Body of pancreas (tissue), 4 donors: ENCODE measurements around the gene CAPN5. TPM values are rescaled to one million over a fixed set of nuclear protein-coding genes. Genes with fewer than 3 reads are reported as not detected.

Source experiments
- ATAC-seq: fragments of 150-250 bp; one replicate; pipeline ENCODE4 v1.9.1; 2016
- DNase-seq, 4 donors: peaks; one replicate each; pipeline ENCODE4 v3.0.0-alpha.2; 2019
- H3K27ac ChIP-seq, 4 donors: fragments of 200-600 bp; sonication (generic); 1 replicate in 3 of 4; 2 replicates in 1 of 4; pipeline versions ENCODE4 v1.5.1 to v1.6.1; 2016 to 2019; ENCODE audit warnings: mild to moderate bottlenecking in 1 of 4, mixed read lengths in 1 of 4, moderate library complexity in 1 of 4
- H3K27me3 ChIP-seq, 2 donors: fragments of 200-600 bp; sonication (generic); one replicate each; pipeline ENCODE4 v1.6.0; 2016; ENCODE audit warnings: mild to moderate bottlenecking in 1 of 2
- H3K36me3 ChIP-seq, 2 donors: fragments of 200-600 bp; sonication (generic); replicated peaks in 1 of 2; 2 replicates each; pipeline ENCODE4 v1.5.1; 2016; ENCODE audit warnings: low read depth in 2 of 2; ENCODE audit not compliant: insufficient read depth in 1 of 2
- H3K4me1 ChIP-seq: fragments of 200-600 bp; sonication (generic); one replicate; pipeline ENCODE4 v1.6.0; 2016
- H3K4me3 ChIP-seq, 2 donors: fragments of 200-600 bp; sonication (generic); 1 replicate in 1 of 2; 2 replicates in 1 of 2; pipeline ENCODE4 v1.5.1; 2016 to 2019
- H3K9me3 ChIP-seq, 3 donors: fragments of 200-600 bp; sonication (generic); 1 replicate in 2 of 3; 2 replicates in 1 of 3; pipeline ENCODE4 v1.5.1; 2016
- POLR2A ChIP-seq, 3 donors: fragments of 450-650 bp; IDR thresholded peaks; one replicate each; pipeline ENCODE4 v1.6.1; 2016; ENCODE audit warnings: antibody characterized with exemption in 3 of 3, mild to moderate bottlenecking in 2 of 3
- WGBS, 2 donors: methylation state at CpG; one replicate each; pipeline ENCODE4 v1.1.5; 2017; 5-methylcytosine and 5-hydroxymethylcytosine counted together
- intact Hi-C: fragments of 100-400 bp; cut with DNase I; formaldehyde crosslinking; loops from one replicate; pipeline ENCODE4 v1.15.1; 2023
- total RNA-seq, 2 donors: library from RNA; depleted of rRNA; stranded (reverse); fragments of >200 nt; gene quantifications; one replicate each; pipeline ENCODE4 v1.1.0, GENCODE V29; 2016
- TF ChIP-seq, protein P1 (sequence below), 7 experiments: fragments of 450-650 bp in 4 of 7; fragments of 200-600 bp in 3 of 7; sonication (generic) in 3 of 7; IDR thresholded peaks; one replicate each; pipeline ENCODE4 v1.5.1; 2016 to 2019; ENCODE audit warnings: antibody characterized with exemption in 7 of 7

The CAPN5 gene
- total RNA-seq, 2 donors from 2014 or later: 7.8 to 13.8 TPM

DNA sequence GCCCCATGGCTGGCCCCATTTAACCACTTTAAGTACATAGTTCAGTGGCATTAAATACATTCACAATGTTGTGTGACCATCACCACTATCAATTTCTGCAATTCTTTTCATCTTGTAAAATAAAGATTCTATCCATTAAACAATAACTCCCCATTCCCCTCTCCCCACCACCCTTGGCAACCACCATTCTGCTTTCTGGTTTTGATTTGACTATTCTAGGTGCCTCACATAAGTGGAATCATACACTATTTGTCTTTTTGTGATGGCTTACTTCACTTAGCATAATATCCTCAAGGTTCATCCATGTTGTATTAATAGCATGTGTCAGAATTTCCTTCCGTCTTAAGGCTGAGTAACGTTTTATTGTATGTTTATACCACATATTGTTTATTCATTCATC lies 68.3 kb downstream of the CAPN5 start:
- H3K4me3 ChIP-seq: no peak overlapping the region
- H3K9me3 ChIP-seq: no peaks in the 10 kb centered on the region
- TF ChIP-seq, protein P1, sequence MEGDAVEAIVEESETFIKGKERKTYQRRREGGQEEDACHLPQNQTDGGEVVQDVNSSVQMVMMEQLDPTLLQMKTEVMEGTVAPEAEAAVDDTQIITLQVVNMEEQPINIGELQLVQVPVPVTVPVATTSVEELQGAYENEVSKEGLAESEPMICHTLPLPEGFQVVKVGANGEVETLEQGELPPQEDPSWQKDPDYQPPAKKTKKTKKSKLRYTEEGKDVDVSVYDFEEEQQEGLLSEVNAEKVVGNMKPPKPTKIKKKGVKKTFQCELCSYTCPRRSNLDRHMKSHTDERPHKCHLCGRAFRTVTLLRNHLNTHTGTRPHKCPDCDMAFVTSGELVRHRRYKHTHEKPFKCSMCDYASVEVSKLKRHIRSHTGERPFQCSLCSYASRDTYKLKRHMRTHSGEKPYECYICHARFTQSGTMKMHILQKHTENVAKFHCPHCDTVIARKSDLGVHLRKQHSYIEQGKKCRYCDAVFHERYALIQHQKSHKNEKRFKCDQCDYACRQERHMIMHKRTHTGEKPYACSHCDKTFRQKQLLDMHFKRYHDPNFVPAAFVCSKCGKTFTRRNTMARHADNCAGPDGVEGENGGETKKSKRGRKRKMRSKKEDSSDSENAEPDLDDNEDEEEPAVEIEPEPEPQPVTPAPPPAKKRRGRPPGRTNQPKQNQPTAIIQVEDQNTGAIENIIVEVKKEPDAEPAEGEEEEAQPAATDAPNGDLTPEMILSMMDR (IDR thresholded peaks at IDR 0.05): no peak
- no peak for TF ChIP-seq POLR2A (IDR thresholded peaks at IDR 0.05)
- ATAC-seq (no peak), DNase-seq (no peak)
- H3K4me1 ChIP-seq: peaks cover 20% of the 10 kb centered on the region
- intact Hi-C loops: no loop called here
- no peaks in the 10 kb centered on the region for H3K36me3 ChIP-seq
- 17 to 41% methylated on average over 1 to 2 of the region's 2 CpGs for WGBS, 2 donors
- H3K27ac ChIP-seq: no peak overlapping the region
- no peaks in the 10 kb centered on the region for H3K27me3 ChIP-seq

DNA sequence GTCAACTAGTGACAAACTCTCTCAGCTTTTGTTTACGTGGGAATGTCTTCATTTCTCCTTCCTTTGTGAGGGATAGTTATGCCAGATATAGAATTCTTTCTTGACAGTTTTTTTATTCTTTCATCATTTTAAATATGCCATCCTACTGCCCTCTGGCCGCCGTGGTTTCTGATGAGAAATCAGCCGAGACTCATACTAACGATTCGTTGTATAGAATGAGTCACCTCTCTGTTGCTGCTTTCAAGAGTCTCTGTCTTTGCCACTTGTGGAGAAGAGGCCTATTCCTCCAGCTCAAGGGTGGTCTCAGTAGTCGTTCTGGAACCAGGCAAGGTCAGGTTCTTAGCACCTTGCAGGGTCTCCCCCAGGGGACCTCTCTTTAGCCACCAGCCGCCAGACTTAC lies 69.3 kb downstream of the CAPN5 start:
- no peak for DNase-seq
- H3K9me3 ChIP-seq: no peaks in the 10 kb centered on the region
- H3K36me3 ChIP-seq: no peaks in the 10 kb centered on the region
- H3K4me3 ChIP-seq: no peak overlapping the region
- WGBS, 2 donors: 80 to 83% methylated on average over 8 of the region's 8 CpGs
- H3K27me3 ChIP-seq: no peaks in the 10 kb centered on the region
- no peak for TF ChIP-seq POLR2A (IDR thresholded peaks at IDR 0.05)
- TF ChIP-seq, protein P1 (IDR thresholded peaks at IDR 0.05): no peak
- intact Hi-C loops: no loop called here
- peaks cover 20% of the 10 kb centered on the region for H3K4me1 ChIP-seq
- no peak overlapping the region for H3K27ac ChIP-seq
- no peak for ATAC-seq

- TF ChIP-seq, protein P1 (IDR thresholded peaks at IDR 0.05): no peak
- no peak for TF ChIP-seq POLR2A (IDR thresholded peaks at IDR 0.05)
- DNase-seq (no peak), ATAC-seq (no peak)
- 71 to 76% methylated on average over 12 of the region's 12 CpGs for WGBS, 2 donors
- Histone ChIP-seq H3K4me3 (no peak overlapping the region), H3K27ac (no peak overlapping the region), H3K9me3 (no peaks in the 10 kb centered on the region), H3K36me3 (no peaks in the 10 kb centered on the region), H3K4me1 (peaks cover 17% of the 10 kb centered on the region), H3K27me3 (no peaks in the 10 kb centered on the region)
- intact Hi-C loops: no loop called here
These were observed 70.1 kb downstream of the CAPN5 start for GRCh38 chr11:77136784-77137420.

DNA sequence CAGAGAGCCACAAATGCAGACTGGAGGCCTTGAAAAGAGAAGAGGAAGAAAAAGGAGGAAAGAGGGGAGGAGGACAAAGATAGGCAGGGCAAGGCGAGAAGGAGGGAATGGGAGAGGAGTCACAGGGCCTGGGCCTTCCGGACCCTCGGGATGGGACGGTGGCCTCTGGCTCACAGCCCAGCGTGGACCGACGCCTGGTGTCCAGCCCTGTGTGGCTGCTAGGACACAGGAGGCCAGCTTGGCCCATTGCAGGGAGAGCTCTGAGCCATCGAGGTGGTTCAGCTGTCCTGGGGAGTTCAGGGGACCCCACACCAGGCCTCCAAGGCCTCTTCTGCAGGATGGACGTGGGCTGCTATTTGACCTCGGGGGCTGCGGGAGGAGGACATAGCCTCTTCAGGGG lies 70.7 kb downstream of the CAPN5 start:
- Histone ChIP-seq H3K27me3 (no peaks in the 10 kb centered on the region), H3K9me3 (no peaks in the 10 kb centered on the region), H3K36me3 (no peaks in the 10 kb centered on the region), H3K4me3 (no peak overlapping the region), H3K4me1 (peaks cover 17% of the 10 kb centered on the region), H3K27ac (no peak overlapping the region)
- 71 to 77% methylated on average over 7 to 11 of the region's 11 CpGs for WGBS, 2 donors
- DNase-seq (no peak), ATAC-seq (no peak)
- TF ChIP-seq, protein P1 (IDR thresholded peaks at IDR 0.05): no peak
- TF ChIP-seq POLR2A (IDR thresholded peaks at IDR 0.05): no peak
- intact Hi-C loops: no loop called here

- 37 to 60% methylated on average over 15 to 33 of the region's 55 CpGs for WGBS, 2 donors
- DNase-seq: no peak
- Histone ChIP-seq H3K4me1 (peaks cover 17% of the 10 kb centered on the region), H3K4me3 (no peak overlapping the region), H3K9me3 (no peaks in the 10 kb centered on the region), H3K36me3 (no peaks in the 10 kb centered on the region), H3K27ac (no peak overlapping the region), H3K27me3 (no peaks in the 10 kb centered on the region)
- TF ChIP-seq, protein P1 (IDR thresholded peaks at IDR 0.05): no peak
- TF ChIP-seq POLR2A (IDR thresholded peaks at IDR 0.05): no peak
- intact Hi-C loops: no loop called here
- no peak for ATAC-seq
These were observed 71.4 kb downstream of the CAPN5 start for GRCh38 chr11:77138106-77138649.
